MG63 (cell line): ENCODE data around the gene TMC2. TPM values are rescaled to one million over a fixed set of nuclear protein-coding genes. Genes with fewer than 3 reads are reported as not detected.
A peak's percentile ranks its signal among the peaks of the same experiment; 100 is the strongest.

ENCODE experiments used
- DNase-seq: peaks from one replicate; pipeline ENCODE4 v3.0.0-alpha.2; 2020
- H3K27me3 ChIP-seq: fragments of 250-450 bp; sonication (Bioruptor Pico); 2 replicates; pipeline ENCODE4 v1.5.1; 2020; ENCODE audit warnings: mild to moderate bottlenecking, moderate library complexity
- H3K36me3 ChIP-seq: fragments of 250-450 bp; sonication (Bioruptor Pico); 2 replicates; pipeline ENCODE4 v1.5.1; 2020; ENCODE audit warnings: mild to moderate bottlenecking, moderate library complexity
- H3K4me3 ChIP-seq: fragments of 250-450 bp; sonication (Bioruptor Pico); 2 replicates; pipeline ENCODE4 v1.5.1; 2020; ENCODE audit warnings: mild to moderate bottlenecking, moderate library complexity
- H3K9me3 ChIP-seq: fragments of 250-450 bp; sonication (Bioruptor Pico); 2 replicates; pipeline ENCODE4 v1.5.1; 2020; ENCODE audit warnings: mild to moderate bottlenecking, moderate library complexity
- total RNA-seq: library from RNA; depleted of rRNA; stranded (reverse); fragments of >200 nt; shearing (Covaris generic); gene quantifications from 2 replicates; pipeline ENCODE4 v1.2.3, GENCODE V29; 2014; ENCODE audit warnings: low replicate concordance

Gene TMC2
- total RNA-seq, 1 experiment from 2014 or later: not detected

DNA sequence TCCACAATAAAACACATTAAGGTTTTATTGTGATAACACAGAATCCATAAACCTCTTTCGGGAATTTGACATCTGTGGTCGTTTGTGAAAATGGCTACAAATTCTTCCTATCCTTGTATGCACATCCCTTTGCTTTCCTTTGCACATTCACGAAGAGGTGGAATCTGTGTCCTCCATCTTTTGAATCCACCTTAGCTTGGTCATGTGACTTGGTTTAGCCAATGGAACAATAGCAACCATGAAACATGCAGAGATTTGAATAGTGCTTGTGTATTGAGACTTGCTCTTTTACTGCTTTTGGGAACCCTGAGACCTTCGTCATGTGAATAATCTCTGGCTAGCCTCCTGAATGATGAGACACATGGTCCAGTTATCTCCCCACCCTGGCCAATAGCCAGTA lies 66.4 kb downstream of the TMC2 start:
- Histone ChIP-seq H3K36me3 (no peaks in the 10 kb centered on the region), H3K27me3 (no peaks in the 10 kb centered on the region), H3K4me3 (no peak overlapping the region), H3K9me3 (no peaks in the 10 kb centered on the region)
- DNase-seq: no peak

DNA sequence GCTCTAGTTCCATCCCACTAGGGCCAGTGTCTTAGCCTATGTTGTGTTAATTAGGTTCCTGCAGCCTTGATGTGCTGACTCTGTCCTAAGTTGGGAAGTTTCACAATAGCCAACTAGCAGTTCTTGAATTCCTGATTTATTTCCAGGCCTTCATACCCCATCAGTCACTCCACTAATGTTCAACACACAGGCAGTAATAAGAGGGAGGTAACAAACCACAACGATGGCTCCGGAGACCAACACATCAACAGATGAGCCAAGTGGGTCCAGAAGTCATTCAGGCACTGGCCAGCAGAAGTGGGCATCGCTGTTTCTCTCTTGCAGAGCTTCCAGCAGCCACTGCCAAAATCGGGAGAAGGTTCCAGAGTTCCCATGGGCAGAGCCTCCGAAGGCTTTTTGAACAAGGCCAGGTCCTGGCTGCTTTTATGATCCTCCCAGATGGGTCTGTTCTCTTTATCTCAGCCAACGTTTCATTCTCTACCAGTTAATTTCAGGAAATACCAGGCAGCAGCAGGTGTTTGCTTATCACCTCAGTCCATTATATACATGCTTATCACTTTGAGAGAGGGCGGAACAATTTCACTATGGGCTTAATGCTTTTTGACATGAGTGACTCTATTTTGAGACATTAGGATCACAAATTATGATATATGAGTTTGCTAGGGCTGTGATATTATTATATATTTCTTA lies 67.6 kb downstream of the TMC2 start:
- no peaks in the 10 kb centered on the region for H3K36me3 ChIP-seq
- H3K9me3 ChIP-seq: no peaks in the 10 kb centered on the region
- H3K4me3 ChIP-seq: no peak overlapping the region
- DNase-seq: no peak
- H3K27me3 ChIP-seq: no peaks in the 10 kb centered on the region

- no peaks in the 10 kb centered on the region for H3K9me3 ChIP-seq
- no peak overlapping the region for H3K4me3 ChIP-seq
- no peaks in the 10 kb centered on the region for H3K36me3 ChIP-seq
- H3K27me3 ChIP-seq: no peaks in the 10 kb centered on the region
- DNase-seq: no peak
Observed at GRCh38 chr20:2604506-2604835, 68.1 kb downstream of the TMC2 start.

- Histone ChIP-seq H3K4me3 (no peak overlapping the region), H3K27me3 (no peaks in the 10 kb centered on the region), H3K9me3 (no peaks in the 10 kb centered on the region), H3K36me3 (no peaks in the 10 kb centered on the region)
- no peak for DNase-seq
Observed at GRCh38 chr20:2606507-2607006, 70.2 kb downstream of the TMC2 start.

GRCh38 chr20:2610326-2610725 lies 74.0 kb downstream of the TMC2 start:
- H3K9me3 ChIP-seq: no peaks in the 10 kb centered on the region
- H3K27me3 ChIP-seq: no peaks in the 10 kb centered on the region
- no peak for DNase-seq
- no peak overlapping the region for H3K4me3 ChIP-seq
- no peaks in the 10 kb centered on the region for H3K36me3 ChIP-seq

GRCh38 chr20:2610941-2611720 lies 74.8 kb downstream of the TMC2 start:
- Histone ChIP-seq H3K27me3 (no peaks in the 10 kb centered on the region), H3K9me3 (no peaks in the 10 kb centered on the region), H3K36me3 (no peaks in the 10 kb centered on the region), H3K4me3 (no peak overlapping the region)
- no peak for DNase-seq

GRCh38 chr20:2612073-2612472 lies 75.7 kb downstream of the TMC2 start:
- H3K9me3 ChIP-seq: no peaks in the 10 kb centered on the region
- no peak overlapping the region for H3K4me3 ChIP-seq
- no peak for DNase-seq
- H3K27me3 ChIP-seq: no peaks in the 10 kb centered on the region
- no peaks in the 10 kb centered on the region for H3K36me3 ChIP-seq

GRCh38 chr20:2616634-2617033 lies 80.3 kb downstream of the TMC2 start:
- H3K36me3 ChIP-seq: no peaks in the 10 kb centered on the region
- H3K9me3 ChIP-seq: no peaks in the 10 kb centered on the region
- no peaks in the 10 kb centered on the region for H3K27me3 ChIP-seq
- DNase-seq: no peak
- H3K4me3 ChIP-seq: no peak overlapping the region

- DNase-seq: no peak
- Histone ChIP-seq H3K27me3 (no peaks in the 10 kb centered on the region), H3K36me3 (no peaks in the 10 kb centered on the region), H3K9me3 (no peaks in the 10 kb centered on the region), H3K4me3 (no peak overlapping the region)
Observed at GRCh38 chr20:2617099-2617714, 80.8 kb downstream of the TMC2 start.

GRCh38 chr20:2618815-2619214 lies 82.4 kb downstream of the TMC2 start:
- H3K27me3 ChIP-seq: no peaks in the 10 kb centered on the region
- H3K9me3 ChIP-seq: no peaks in the 10 kb centered on the region
- H3K4me3 ChIP-seq: no peak overlapping the region
- no peak for DNase-seq
- H3K36me3 ChIP-seq: no peaks in the 10 kb centered on the region

- DNase-seq: no peak
- Histone ChIP-seq H3K9me3 (no peaks in the 10 kb centered on the region), H3K36me3 (no peaks in the 10 kb centered on the region), H3K27me3 (no peaks in the 10 kb centered on the region), H3K4me3 (no peak overlapping the region)
Observed at GRCh38 chr20:2619337-2619736, 83.0 kb downstream of the TMC2 start.

- H3K4me3 ChIP-seq: no peak overlapping the region
- DNase-seq: no peak
- H3K36me3 ChIP-seq: no peaks in the 10 kb centered on the region
Observed at GRCh38 chr20:2619961-2620595, 83.7 kb downstream of the TMC2 start.

GRCh38 chr20:2624190-2624589 lies 87.8 kb downstream of the TMC2 start:
- H3K36me3 ChIP-seq: no peaks in the 10 kb centered on the region
- no peak overlapping the region for H3K4me3 ChIP-seq
- H3K9me3 ChIP-seq: peaks cover 2% of the 10 kb centered on the region; the same call in 1 of the 2 replicates
- H3K27me3 ChIP-seq: no peaks in the 10 kb centered on the region
- no peak for DNase-seq

More at GRCh38 chr20:2619961-2620595, 83.7 kb downstream of the TMC2 start:
- no peaks in the 10 kb centered on the region for H3K27me3 ChIP-seq
- H3K9me3 ChIP-seq: no peaks in the 10 kb centered on the region

DNA sequence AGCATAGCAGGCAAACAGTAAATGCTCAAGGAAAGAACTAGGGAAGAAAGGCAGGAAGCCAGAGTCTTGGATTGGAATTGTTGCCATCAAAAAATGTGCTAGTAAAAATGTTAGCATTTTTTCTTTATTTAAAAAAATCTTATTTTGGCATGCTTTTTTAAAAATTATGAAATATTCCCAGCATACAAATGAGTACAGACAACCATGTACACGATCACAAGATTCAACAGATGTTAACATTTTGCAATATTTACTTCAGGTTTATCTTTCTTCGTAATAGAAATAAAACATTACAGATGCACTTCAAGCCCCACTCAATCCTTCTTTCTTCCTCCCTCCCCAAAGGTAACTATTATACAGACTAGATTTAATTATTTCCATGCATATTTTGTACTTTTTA lies 88.7 kb downstream of the TMC2 start:
- H3K36me3 ChIP-seq: no peaks in the 10 kb centered on the region
- no peaks in the 10 kb centered on the region for H3K27me3 ChIP-seq
- no peak overlapping the region for H3K4me3 ChIP-seq
- peaks cover 2% of the 10 kb centered on the region; the same call in 1 of the 2 replicates for H3K9me3 ChIP-seq
- DNase-seq: no peak

GRCh38 chr20:2626853-2627541 lies 90.6 kb downstream of the TMC2 start:
- H3K4me3 ChIP-seq: no peak overlapping the region
- H3K27me3 ChIP-seq: no peaks in the 10 kb centered on the region
- peaks cover 2% of the 10 kb centered on the region; the same call in 1 of the 2 replicates for H3K9me3 ChIP-seq
- DNase-seq: peak; percentile 41
- no peaks in the 10 kb centered on the region for H3K36me3 ChIP-seq

DNA sequence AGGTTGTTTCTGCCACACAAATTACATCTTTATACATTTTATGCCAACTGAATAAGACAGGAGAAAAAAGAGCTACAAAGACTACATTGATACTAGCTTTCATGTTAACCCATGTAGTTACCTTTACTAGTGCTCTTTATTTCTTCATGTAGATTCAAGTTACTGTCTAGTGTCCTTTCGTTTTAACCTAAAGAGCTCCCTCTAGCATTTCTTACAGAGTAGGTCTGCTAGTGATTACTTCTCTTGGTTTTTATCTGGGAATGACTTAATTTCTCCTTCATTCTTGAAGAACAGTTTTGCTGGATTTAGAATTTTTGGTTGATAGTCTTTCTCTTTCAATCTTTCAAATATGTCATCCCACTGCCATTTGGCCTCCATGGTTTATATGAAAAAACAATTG lies 94.9 kb downstream of the TMC2 start:
- peaks cover 2% of the 10 kb centered on the region; the same call in 1 of the 2 replicates for H3K9me3 ChIP-seq
- H3K36me3 ChIP-seq: no peaks in the 10 kb centered on the region
- H3K4me3 ChIP-seq: no peak overlapping the region
- no peaks in the 10 kb centered on the region for H3K27me3 ChIP-seq
- DNase-seq: no peak
